GM21786 (cell line): ENCODE data around the gene HCST.

Experiments
- ATAC-seq: cut with Tn5 transposase; IDR thresholded peaks from one replicate; pipeline ENCODE4 v1.9.1; 2021; ENCODE audit not compliant: unreplicated experiment

Gene HCST

GRCh38 chr19:35935911-35936737 lies 33.8 kb downstream of the HCST start, which contains the start of gene LRFN3:
Gene LRFN3 (plus strand): TSS chr19:35936374. CDS start chr19:35939426, 3,052 bp downstream.
- ATAC-seq: no peak

GRCh38 chr19:35936738-35937268 lies 34.5 kb downstream of the HCST start:
- no peak for ATAC-seq

- no peak for ATAC-seq
Measured at GRCh38 chr19:35937345-35938281, 35.3 kb downstream of the HCST start.

- ATAC-seq: no peak
Measured at GRCh38 chr19:35938282-35939224, 36.2 kb downstream of the HCST start.

GRCh38 chr19:35939307-35940077 lies 37.2 kb downstream of the HCST start:
- no peak for ATAC-seq

- no peak for ATAC-seq
Measured at GRCh38 chr19:35940078-35940775, 37.9 kb downstream of the HCST start.

- no peak for ATAC-seq
Measured at GRCh38 chr19:35940839-35941238, 38.5 kb downstream of the HCST start.

- no peak for ATAC-seq
Measured at GRCh38 chr19:35942235-35942634, 39.9 kb downstream of the HCST start.

- no peak for ATAC-seq
Measured at GRCh38 chr19:35943321-35944301, 41.3 kb downstream of the HCST start.

- no peak for ATAC-seq
Measured at GRCh38 chr19:35944556-35944955, 42.2 kb downstream of the HCST start.

- no peak for ATAC-seq
Measured at GRCh38 chr19:35945121-35945790, 42.9 kb downstream of the HCST start.

- ATAC-seq: no peak
Measured at GRCh38 chr19:35946203-35946602, 43.9 kb downstream of the HCST start.

GRCh38 chr19:35949131-35949530 lies 46.8 kb downstream of the HCST start:
- ATAC-seq: no peak
